Astrocyte (in vitro differentiated cells and primary cell): ENCODE measurements around the gene PTPRQ.
A peak's percentile ranks its signal among the peaks of the same experiment; 100 is the strongest.

Experiments
- EZH2 ChIP-seq: IDR thresholded peaks from 2 replicates; pipeline ENCODE4 v1.6.1; 2012; ENCODE audit warnings: mild to moderate bottlenecking, low read length, inconsistent platforms; ENCODE audit not compliant: insufficient read depth
- TF ChIP-seq, protein P1 (sequence below): IDR thresholded peaks from 2 replicates; pipeline ENCODE4 v1.5.1; 2011; ENCODE audit warnings: low read depth, mild to moderate bottlenecking, inconsistent platforms, low read length, moderate library complexity; ENCODE audit not compliant: insufficient read depth

DNA sequence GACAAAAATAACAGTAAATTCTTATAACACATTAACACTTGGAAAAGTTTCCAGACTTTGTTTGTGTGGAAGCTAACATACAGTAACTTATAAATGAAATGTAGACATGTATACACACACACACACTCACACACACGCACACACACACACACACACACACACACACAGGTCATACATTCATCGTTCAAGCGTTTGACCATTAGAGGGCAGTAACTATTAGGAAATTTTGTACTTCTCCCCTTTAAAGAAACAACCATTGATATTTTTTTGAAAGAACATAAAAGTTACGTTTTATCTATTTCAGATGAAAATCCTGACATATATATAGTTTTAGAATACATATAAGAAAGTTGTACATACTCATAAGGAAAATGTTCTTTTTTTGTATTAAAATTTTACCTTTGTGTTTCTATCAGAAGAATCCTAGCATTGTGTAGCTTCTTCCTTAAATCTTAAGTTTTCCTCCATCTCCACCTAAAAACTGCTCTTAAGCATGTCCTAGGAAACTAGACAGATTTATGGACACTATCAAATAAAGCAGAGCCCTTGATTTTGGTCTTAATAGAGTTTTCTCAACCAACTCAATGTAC lies 29.0 kb downstream of the PTPRQ start:
- TF ChIP-seq, protein P1, sequence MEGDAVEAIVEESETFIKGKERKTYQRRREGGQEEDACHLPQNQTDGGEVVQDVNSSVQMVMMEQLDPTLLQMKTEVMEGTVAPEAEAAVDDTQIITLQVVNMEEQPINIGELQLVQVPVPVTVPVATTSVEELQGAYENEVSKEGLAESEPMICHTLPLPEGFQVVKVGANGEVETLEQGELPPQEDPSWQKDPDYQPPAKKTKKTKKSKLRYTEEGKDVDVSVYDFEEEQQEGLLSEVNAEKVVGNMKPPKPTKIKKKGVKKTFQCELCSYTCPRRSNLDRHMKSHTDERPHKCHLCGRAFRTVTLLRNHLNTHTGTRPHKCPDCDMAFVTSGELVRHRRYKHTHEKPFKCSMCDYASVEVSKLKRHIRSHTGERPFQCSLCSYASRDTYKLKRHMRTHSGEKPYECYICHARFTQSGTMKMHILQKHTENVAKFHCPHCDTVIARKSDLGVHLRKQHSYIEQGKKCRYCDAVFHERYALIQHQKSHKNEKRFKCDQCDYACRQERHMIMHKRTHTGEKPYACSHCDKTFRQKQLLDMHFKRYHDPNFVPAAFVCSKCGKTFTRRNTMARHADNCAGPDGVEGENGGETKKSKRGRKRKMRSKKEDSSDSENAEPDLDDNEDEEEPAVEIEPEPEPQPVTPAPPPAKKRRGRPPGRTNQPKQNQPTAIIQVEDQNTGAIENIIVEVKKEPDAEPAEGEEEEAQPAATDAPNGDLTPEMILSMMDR = peak; percentile 65
- no peak for TF ChIP-seq EZH2
